Hematopoietic multipotent progenitor cell treated with erythropoietin and hydrocortisone succinate and interleukin-3 and kit ligand, for 15 days (in vitro differentiated cells): ENCODE measurements around the gene MMP17.
"Not testable (repeated sequence)": the region's sequence is repeated elsewhere in the genome, so short reads cannot be mapped to it uniquely, and the experiment has no call there.

Experiments used
- DNase-seq: peaks from one replicate; pipeline ENCODE4 v3.0.0-alpha.2; 2015; ENCODE audit warnings: low spot score

Gene MMP17

GRCh38 chr12:131865180-131865875, 37.1 kb downstream of the MMP17 start:
- DNase-seq = no peak

GRCh38 chr12:131867471-131867870, 39.3 kb downstream of the MMP17 start:
- DNase-seq = no peak

GRCh38 chr12:131867891-131868675, 39.9 kb downstream of the MMP17 start:
- no peak for DNase-seq

GRCh38 chr12:131869871-131870418, 41.8 kb downstream of the MMP17 start:
- no peak for DNase-seq

- DNase-seq = no peak
Measured at GRCh38 chr12:131871677-131872076, 43.5 kb downstream of the MMP17 start.

- DNase-seq = no peak
Measured at GRCh38 chr12:131872154-131873051, 44.2 kb downstream of the MMP17 start.

DNA sequence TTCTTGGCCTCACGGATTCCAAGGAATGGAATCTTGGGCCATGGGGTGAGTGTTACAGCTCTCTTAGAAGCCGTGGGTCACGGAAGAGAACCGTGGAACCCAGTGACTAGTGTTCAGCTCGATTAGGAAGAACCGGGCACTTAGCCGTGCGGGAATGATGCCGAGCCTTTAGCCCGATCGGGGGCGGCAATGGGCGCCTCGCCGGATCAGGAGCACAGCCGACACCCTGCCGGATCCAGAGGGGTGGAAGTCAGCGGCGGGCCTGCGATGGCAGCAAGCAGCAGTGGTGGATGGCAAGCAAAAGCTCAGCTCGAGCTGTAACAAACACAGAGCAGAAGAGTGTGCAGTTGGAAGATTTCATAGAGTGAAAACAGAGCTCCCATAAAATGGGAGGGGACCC, 45.1 kb downstream of the MMP17 start:
- DNase-seq = no peak

- not testable (repeated sequence) for DNase-seq
Measured at GRCh38 chr12:131874972-131875371, 46.8 kb downstream of the MMP17 start.

- not testable (repeated sequence) for DNase-seq
Measured at GRCh38 chr12:131877216-131877615, 49.0 kb downstream of the MMP17 start.

DNA sequence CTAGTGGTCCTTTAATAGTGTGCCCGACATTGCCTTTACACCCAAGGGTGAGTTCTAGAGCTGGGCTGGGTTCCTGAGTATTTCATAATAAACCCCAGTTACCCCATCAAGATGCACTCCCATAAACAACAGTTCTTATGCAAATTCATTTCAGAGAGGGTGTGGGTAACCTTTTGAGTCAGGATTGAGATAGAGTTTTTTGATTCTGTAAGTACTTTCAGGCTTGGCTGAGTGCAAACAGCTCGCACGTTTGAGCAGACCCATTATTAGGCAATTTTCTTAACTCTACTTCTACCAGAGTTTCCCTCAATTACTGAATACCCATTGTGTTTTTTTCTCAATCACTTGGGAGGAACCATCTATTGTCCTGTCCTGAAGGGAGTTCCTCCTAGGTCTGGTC, 50.2 kb downstream of the MMP17 start:
- not testable (repeated sequence) for DNase-seq

GRCh38 chr12:131882804-131883520, 54.8 kb downstream of the MMP17 start:
- no peak for DNase-seq

DNA sequence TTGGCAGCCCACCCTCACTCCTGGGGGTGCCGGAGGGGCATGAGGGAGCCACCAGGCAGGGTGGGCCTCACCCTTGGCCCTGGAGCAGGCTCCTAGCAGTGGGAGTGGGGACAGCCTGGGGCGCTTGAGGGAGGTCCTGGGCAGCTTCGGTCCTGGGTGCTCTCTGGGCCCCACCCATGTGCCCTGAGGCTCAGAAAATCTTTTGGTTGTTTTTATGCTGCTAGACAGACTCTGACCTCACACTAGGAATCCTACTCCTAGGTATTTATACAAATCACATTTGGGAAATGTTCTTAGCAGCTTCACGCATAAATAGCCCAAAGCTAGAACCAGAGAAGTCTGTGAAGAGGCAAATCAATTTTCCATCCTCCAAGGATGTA, 55.3 kb downstream of the MMP17 start:
- no peak for DNase-seq

DNA sequence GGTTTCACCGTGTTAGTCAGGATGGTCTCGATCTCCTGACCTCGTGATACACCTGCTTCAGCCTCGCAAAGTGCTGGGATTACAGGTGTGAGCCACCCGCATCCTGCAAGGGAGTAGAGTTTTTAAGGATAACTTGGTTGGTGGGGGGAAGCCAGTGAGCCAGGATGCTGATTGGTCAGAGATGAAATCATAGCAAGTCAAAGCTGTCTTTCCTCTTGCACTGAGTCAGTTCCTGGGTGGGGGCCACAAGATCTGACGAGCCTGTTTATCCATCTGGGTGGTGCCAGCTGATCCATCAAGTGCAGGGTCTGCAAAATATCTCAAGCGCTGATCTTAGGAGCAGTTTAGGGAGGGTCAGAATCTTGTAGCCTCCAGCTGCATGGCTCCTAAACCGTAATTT, 56.9 kb downstream of the MMP17 start:
- not testable (repeated sequence) for DNase-seq

GRCh38 chr12:131885543-131886057, 57.4 kb downstream of the MMP17 start:
- no peak for DNase-seq

GRCh38 chr12:131891722-131892121, 63.5 kb downstream of the MMP17 start:
- not testable (repeated sequence) for DNase-seq

DNA sequence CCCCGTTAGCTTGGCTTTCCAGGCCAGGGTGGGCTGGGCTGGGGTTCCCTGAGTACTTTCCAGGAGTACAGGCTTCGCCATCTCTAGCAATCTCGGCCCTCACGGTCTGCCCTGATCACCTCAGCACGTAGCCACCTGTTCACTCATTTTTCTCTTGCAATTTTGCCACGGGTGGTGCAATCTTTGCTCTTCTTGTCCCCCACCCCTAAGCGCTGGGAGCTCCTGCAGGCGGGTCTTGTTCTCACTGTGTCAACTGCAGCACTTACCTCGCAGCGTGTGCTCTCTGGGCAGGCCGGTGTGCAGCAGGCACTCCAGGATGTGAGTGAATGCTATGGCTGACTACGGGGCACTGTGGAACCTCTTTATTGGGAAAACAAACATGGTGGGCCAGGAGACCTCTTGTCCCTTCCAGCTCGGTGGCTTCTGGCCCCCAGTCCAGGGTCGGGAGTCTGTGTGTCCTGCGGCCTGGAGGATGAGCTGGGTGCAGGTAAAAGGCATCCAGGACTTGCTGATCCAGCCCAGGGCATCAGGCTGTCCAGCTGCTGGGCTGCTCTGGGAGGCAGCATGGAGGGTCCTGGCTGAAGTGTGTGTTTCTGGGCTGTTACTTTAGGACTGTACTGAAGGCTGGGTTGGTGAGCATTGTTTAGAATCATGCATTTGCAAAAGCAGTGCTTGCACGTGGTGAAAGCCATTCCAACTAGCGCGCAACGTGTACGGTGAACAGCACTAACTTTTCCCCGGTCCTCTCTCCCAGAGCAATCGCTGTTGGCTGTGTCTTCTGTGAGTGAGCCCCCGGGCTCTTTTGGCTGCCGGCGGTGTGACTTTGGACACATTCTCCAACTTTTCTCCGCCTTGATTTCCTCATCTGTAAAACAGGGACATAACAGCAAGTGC, 64.8 kb downstream of the MMP17 start:
- DNase-seq = no peak

DNA sequence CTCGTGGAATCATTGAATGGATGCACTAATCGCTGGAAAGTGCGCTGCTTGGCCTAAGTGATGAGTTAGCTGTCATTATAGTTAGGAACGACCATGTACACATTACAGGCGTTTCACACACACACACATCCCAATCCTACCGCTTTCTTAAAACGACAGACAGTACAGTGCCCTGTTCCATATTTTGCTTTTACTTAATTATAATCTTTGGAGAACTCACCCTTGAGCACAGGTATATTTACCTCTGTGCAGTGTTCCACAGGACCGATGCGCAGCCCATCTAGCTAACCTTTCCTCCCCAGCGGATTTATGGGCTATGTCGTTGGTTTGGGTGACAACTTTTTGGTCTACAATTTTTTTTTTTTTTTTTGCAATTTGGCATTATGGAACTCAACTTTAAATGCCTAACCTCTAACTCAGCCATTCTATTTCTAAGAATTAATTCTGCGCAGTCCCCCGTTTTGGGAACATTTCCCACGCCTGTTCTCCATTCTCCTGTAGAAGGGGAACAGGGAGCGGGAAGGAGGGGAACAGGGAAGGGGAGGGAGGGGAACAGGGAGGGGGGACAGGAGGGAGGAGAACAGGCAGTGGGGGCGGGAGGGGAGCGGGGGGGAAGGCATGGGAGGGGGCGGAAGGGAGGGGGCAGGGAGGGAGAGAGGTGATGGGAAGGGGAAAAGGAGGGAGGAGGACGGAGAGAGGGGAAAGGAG, 65.6 kb downstream of the MMP17 start:
- no peak for DNase-seq

DNA sequence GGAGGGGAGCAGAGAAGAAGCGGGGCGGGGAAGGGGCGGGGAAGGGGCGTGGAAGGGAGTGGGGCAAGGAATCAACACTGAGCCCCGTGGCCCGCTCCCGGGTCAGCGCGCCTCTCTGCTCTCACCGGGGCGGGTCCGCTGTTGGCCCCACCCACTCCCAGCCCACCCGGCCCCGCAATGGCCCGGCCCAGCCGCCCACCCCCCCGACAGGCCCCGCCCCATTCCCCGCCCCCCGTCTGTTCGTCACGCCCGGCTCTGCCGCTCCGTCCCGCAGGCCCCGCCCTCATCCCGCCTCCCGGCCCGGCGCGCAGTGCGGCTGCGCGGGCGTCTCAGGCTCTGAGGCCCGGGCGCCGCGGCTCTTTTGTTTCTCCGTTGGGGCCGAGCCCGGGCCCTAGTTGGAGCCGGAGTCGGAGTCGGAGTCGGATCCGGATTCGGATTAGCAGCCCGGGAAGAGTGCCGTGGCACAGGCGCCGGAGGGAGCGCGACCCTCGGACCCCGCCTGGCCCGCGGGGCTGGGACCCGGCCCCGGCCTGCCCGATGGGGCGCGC, 66.2 kb downstream of the MMP17 start, which contains the start of gene ULK1:
ULK1 (plus strand) TSS at position 310 of the 548 bp plus-strand sequence. CDS start 380 bp downstream, outside the sequence.
- DNase-seq = peak; percentile 92

- DNase-seq = peak; percentile 46
Measured at GRCh38 chr12:131894981-131895639, 66.9 kb downstream of the MMP17 start.
